Neural cell (in vitro differentiated cells): ENCODE results near the gene RPUSD3. TPM values are rescaled to one million over a fixed set of nuclear protein-coding genes. Genes with fewer than 3 reads are reported as not detected.

Experiments
- H2AFZ ChIP-seq: fragments of 200-600, 300-800 bp; sonication (generic), shearing (Covaris generic); 2 replicates; pipeline ENCODE4 v1.6.0; 2014; ENCODE audit warnings: low read depth, mild to moderate bottlenecking, antibody characterized with exemption, low read length, moderate library complexity
- H3F3A ChIP-seq: fragments of 200-600 bp; shearing (Covaris generic); 2 replicates; pipeline ENCODE4 v1.6.1; 2016; ENCODE audit warnings: mild to moderate bottlenecking, moderate library complexity, mixed read lengths, antibody characterized with exemption, low read length; ENCODE audit not compliant: insufficient read depth, poor library complexity, severe bottlenecking
- H3K27ac ChIP-seq: fragments of 200-600, 300-800 bp; sonication (generic), shearing (Covaris generic); 2 replicates; pipeline ENCODE4 v1.5.1; 2014; ENCODE audit warnings: mild to moderate bottlenecking, low read length, moderate library complexity
- H3K27me3 ChIP-seq: fragments of 300-800, 200-600 bp; sonication (generic), shearing (Covaris generic); 2 replicates; pipeline ENCODE4 v1.6.0; 2014; ENCODE audit warnings: mild to moderate bottlenecking, low read depth, low read length, moderate library complexity; ENCODE audit not compliant: insufficient read depth
- H3K36me3 ChIP-seq: fragments of 300-800, 200-600 bp; sonication (generic), shearing (Covaris generic); 2 replicates; pipeline ENCODE4 v1.5.1; 2014; ENCODE audit warnings: mild to moderate bottlenecking, antibody characterized with exemption, low read length, moderate library complexity; ENCODE audit not compliant: insufficient read depth
- H3K4me2 ChIP-seq: fragments of 300-800, 200-600 bp; sonication (generic), shearing (Covaris generic); 2 replicates; pipeline ENCODE4 v1.6.0; 2014; ENCODE audit warnings: mild to moderate bottlenecking, low read length
- H3K4me3 ChIP-seq: fragments of 300-800, 200-600 bp; sonication (generic), shearing (Covaris generic); 2 replicates; pipeline ENCODE4 v1.5.1; 2014; ENCODE audit warnings: mild to moderate bottlenecking, low read length, moderate library complexity
- H3K79me2 ChIP-seq: fragments of 200-600 bp; shearing (Covaris generic); replicated peaks from 2 replicates; pipeline ENCODE4 v1.6.0; 2014; ENCODE audit warnings: mild to moderate bottlenecking, low read length, moderate library complexity; ENCODE audit not compliant: insufficient read depth
- H3K9ac ChIP-seq: fragments of 300-800, 200-600 bp; sonication (generic), shearing (Covaris generic); 2 replicates; pipeline ENCODE4 v1.6.1; 2016; ENCODE audit warnings: mild to moderate bottlenecking, low read length, mixed read lengths
- H3K9me2 ChIP-seq: fragments of 200-600 bp; shearing (Covaris generic); 2 replicates; pipeline ENCODE4 v1.6.1; 2016; ENCODE audit warnings: mild to moderate bottlenecking, low read length, mixed read lengths; ENCODE audit not compliant: insufficient read depth
- H3K9me3 ChIP-seq: fragments of 200-600, 300-800 bp; sonication (generic), shearing (Covaris generic); 2 replicates; pipeline ENCODE4 v1.6.1; 2016; ENCODE audit warnings: mild to moderate bottlenecking, mixed run types, low read length, moderate library complexity, mixed read lengths
- H4K20me1 ChIP-seq: fragments of 200-600 bp; shearing (Covaris generic); 2 replicates; pipeline ENCODE4 v1.6.1; 2016; ENCODE audit warnings: mild to moderate bottlenecking, mixed run types; ENCODE audit not compliant: insufficient read depth
- CTCF ChIP-seq: fragments of 450-650 bp; IDR thresholded peaks from 2 replicates; pipeline ENCODE4 v1.5.1; 2014; ENCODE audit warnings: antibody characterized with exemption, mild to moderate bottlenecking, moderate library complexity; ENCODE audit not compliant: poor library complexity, severe bottlenecking
- EP300 ChIP-seq: fragments of 450-650 bp; conservative IDR thresholded peaks from 2 replicates; pipeline ENCODE4 v1.6.1; 2014; ENCODE audit warnings: antibody characterized with exemption, mild to moderate bottlenecking, moderate library complexity; ENCODE audit not compliant: poor library complexity, severe bottlenecking
- EZH2 ChIP-seq: fragments of 200-600, 300-800 bp; shearing (Covaris generic), sonication (generic); IDR thresholded peaks from 2 replicates; pipeline ENCODE4 v1.6.1; 2014; ENCODE audit warnings: antibody characterized with exemption, low read length, borderline replicate concordance, mild to moderate bottlenecking; ENCODE audit not compliant: insufficient read depth, poor library complexity, severe bottlenecking
- MXI1 ChIP-seq: fragments of 450-650 bp; conservative IDR thresholded peaks from 2 replicates; pipeline ENCODE4 v1.6.1; 2014; ENCODE audit warnings: antibody characterized with exemption, mild to moderate bottlenecking; ENCODE audit not compliant: poor library complexity, severe bottlenecking
- POLR2AphosphoS5 ChIP-seq: IDR thresholded peaks from 2 replicates; pipeline ENCODE4 v1.6.1; 2012
- RAD21 ChIP-seq: fragments of 450-650 bp; conservative IDR thresholded peaks from 2 replicates; pipeline ENCODE4 v1.6.1; 2014; ENCODE audit warnings: antibody characterized with exemption, mild to moderate bottlenecking, moderate library complexity
- REST ChIP-seq: IDR thresholded peaks from 2 replicates; pipeline ENCODE4 v1.6.1; 2012; ENCODE audit warnings: borderline replicate concordance
- SMC3 ChIP-seq: fragments of 450-650 bp; conservative IDR thresholded peaks from 2 replicates; pipeline ENCODE4 v1.6.1; 2014; ENCODE audit warnings: antibody characterized with exemption, mild to moderate bottlenecking, moderate library complexity; ENCODE audit not compliant: poor library complexity
- TAF1 ChIP-seq: IDR thresholded peaks from 2 replicates; pipeline ENCODE4 v1.6.1; 2012; ENCODE audit warnings: low read depth
- polyA minus RNA-seq: library from RNA; depleted of rRNA, polyadenylated mRNA; stranded (reverse); fragments of >200 nt; gene quantifications from 2 replicates; pipeline ENCODE4 v1.2.3, GENCODE V29; 2014
- polyA plus RNA-seq: library from polyadenylated mRNA; depleted of rRNA; stranded (reverse); fragments of >200 nt; gene quantifications from 2 replicates; pipeline ENCODE4 v1.2.3, GENCODE V29; 2014

RPUSD3 gene
- polyA plus RNA-seq (35.2 TPM in 2 replicates), polyA minus RNA-seq (24.3 and 26.8 TPM in 2 replicates)

- Histone ChIP-seq H3K9me2 (no peaks in the 10 kb centered on the region), H3K4me3 (peak within 1 kb of the TSS; percentile 91), H3K9me3 (no peaks in the 10 kb centered on the region), H4K20me1 (no peaks in the 10 kb centered on the region), H3K36me3 (no peaks in the 10 kb centered on the region), H3K27me3 (no peaks in the 10 kb centered on the region), H3K4me2 (peak within 1 kb of the TSS; percentile 59), H2AFZ (peak within 1 kb of the TSS; percentile 87), H3K9ac (peak within 1 kb of the TSS; percentile 75), H3K27ac (no peak within 1 kb of the TSS), H3F3A (no peaks in the 10 kb centered on the region), H3K79me2 (no peaks in the 10 kb centered on the region)
- peak; percentile 24 for TF ChIP-seq TAF1
- TF ChIP-seq MXI1, result peak; percentile 95
- peak; percentile 11 for TF ChIP-seq RAD21
- TF ChIP-seq EZH2, result no peak
- TF ChIP-seq CTCF, result no peak
- peak; percentile 65 for TF ChIP-seq POLR2AphosphoS5
- TF ChIP-seq SMC3, result peak; percentile 36
Measured at GRCh38 chr3:9843715-9844438, at the start of gene RPUSD3. TSS of gene RPUSD3 (minus strand) at chr3:9844008. CDS start at chr3:9843990, 18 bp downstream.

GRCh38 chr3:9891072-9891622, 47.3 kb upstream of the RPUSD3 start:
- Histone ChIP-seq H4K20me1 (no peaks in the 10 kb centered on the region), H3K4me3 (peak overlapping the region; percentile 100), H3K27ac (peak overlapping the region; percentile 84), H3K9ac (peak overlapping the region; percentile 95), H3K9me3 (no peaks in the 10 kb centered on the region), H3F3A (peaks cover 3% of the 10 kb centered on the region), H3K27me3 (no peaks in the 10 kb centered on the region), H3K9me2 (no peaks in the 10 kb centered on the region), H2AFZ (peak overlapping the region; percentile 69), H3K36me3 (no peaks in the 10 kb centered on the region), H3K79me2 (peaks cover 13% of the 10 kb centered on the region), H3K4me2 (peak overlapping the region; percentile 84)
- TF ChIP-seq TAF1, result no peak
- TF ChIP-seq MXI1, result no peak
- no peak for TF ChIP-seq REST
- no peak for TF ChIP-seq RAD21
- no peak for TF ChIP-seq CTCF
- no peak for TF ChIP-seq POLR2AphosphoS5
- TF ChIP-seq EZH2, result no peak
- no peak for TF ChIP-seq SMC3
- TF ChIP-seq EP300, result no peak
